GM21717 (cell line): ENCODE results near the gene PRIM2.
"Not testable (repeated sequence)": the region's sequence is repeated elsewhere in the genome, so short reads cannot be mapped to it uniquely, and the experiment has no call there.

Experiments used
- ATAC-seq: cut with Tn5 transposase; IDR thresholded peaks from one replicate; pipeline ENCODE4 v1.9.1; 2021; ENCODE audit warnings: mild to moderate bottlenecking, moderate library complexity; ENCODE audit not compliant: unreplicated experiment

The PRIM2 gene

DNA sequence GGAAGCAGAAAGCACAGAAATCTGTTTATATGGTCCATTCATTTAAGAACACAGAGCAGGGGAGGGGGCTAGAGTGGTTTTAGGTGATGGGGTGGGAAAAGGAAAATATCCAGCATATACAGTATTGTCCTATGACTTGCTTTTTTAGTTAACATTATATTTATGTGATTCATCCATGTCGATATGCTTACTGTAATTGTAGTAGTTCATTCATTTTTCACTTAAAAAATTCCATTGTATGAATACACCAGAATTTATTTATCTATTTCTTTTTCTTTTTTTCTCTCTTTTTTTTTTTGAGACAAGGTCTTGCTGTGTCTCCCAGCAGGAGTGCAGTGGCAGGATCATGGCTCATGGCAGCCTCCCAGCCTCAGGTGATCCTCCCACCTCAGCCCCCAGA lies 9.6 kb upstream of the PRIM2 start:
- no peak for ATAC-seq

- ATAC-seq: not testable (repeated sequence)
Observed at GRCh38 chr6:57308755-57309154, 8.7 kb upstream of the PRIM2 start.

GRCh38 chr6:57310095-57310816 lies 7.2 kb upstream of the PRIM2 start:
- not testable (repeated sequence) for ATAC-seq

DNA sequence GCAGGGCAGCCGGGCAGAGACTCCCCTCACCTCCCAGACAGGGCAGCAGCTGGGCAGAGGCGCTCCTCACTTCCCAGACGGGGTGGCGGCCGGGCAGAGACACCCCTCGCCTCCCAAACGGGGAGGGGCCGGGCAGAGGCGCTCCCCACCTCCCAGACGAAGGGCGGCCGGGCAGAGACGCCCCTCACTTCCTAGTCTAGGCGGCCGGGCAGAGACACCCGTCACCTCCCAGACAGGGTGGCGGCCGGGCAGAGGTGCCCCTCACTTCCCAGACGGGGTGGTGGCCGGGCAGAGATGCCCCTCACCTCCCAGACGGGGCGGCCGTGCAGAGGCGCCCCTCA lies 6.6 kb upstream of the PRIM2 start:
- ATAC-seq: no peak

GRCh38 chr6:57311300-57312003 lies 6.0 kb upstream of the PRIM2 start:
- not testable (repeated sequence) for ATAC-seq

DNA sequence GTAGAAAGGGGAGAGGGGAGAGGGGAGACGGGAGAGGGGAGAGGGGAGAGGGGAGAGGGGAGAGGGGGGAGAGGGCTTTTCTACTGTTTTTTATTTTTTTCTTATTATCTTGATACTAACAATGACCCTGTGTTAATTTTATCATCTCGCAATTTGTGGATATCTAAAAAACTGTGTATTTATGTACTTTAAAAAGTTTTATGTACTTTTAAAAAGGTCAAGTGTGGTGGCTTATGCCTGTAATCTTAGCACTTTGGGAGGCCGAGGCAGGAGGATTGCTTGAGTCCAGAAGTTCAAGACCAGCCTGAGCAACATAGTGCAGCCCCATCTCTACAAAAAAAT lies 5.5 kb upstream of the PRIM2 start:
- no peak for ATAC-seq

DNA sequence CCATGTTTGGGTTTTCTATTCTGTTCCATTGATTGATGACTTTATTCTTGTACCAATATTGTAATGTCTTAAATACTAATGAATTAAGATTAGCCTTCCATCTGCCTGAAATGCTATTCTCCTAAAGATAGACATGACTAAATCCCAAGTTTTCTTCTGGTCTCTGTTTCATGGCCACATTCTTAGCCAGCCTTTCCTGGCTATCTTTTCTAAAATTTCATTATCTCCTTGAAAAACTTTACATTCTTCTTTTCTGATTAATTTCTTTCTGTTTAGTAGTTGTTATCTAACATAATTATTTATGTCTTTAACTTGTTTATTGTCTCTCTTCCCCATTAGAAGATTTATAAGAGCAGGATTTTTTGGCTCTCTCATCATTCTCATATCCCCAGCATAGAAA lies 4.4 kb upstream of the PRIM2 start:
- no peak for ATAC-seq

GRCh38 chr6:57313711-57314471 lies 3.5 kb upstream of the PRIM2 start:
- ATAC-seq: no peak

GRCh38 chr6:57315111-57315510 lies 2.3 kb upstream of the PRIM2 start:
- no peak for ATAC-seq

DNA sequence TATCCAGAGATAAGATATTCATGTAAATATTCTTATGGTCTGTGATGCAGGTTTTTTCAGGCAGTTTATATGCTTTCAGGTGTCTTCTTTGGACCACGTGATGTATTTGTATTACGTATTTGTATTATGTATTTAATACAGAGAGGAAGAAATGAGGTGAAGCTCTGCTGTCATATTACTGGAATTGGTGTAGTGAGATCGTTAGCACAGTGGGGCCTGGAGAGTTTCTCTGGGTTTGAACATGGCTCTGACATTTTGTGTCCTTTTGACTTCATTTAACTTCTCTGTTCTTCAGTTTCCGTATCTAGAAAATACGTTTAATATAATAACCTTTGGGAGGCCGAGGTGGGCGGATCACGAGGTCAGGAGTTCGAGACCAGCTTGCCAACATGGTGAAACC lies 1.6 kb upstream of the PRIM2 start:
- no peak for ATAC-seq

- ATAC-seq: peak; percentile 89
Observed at GRCh38 chr6:57316581-57317059, 810 bp upstream of the PRIM2 start.

GRCh38 chr6:57324538-57324937 lies 7.1 kb downstream of the PRIM2 start:
- ATAC-seq: no peak

GRCh38 chr6:57327311-57327710 lies 9.9 kb downstream of the PRIM2 start:
- ATAC-seq: no peak

GRCh38 chr6:57328074-57328473 lies 10.6 kb downstream of the PRIM2 start:
- no peak for ATAC-seq

- no peak for ATAC-seq
Observed at GRCh38 chr6:57329933-57330332, 12.5 kb downstream of the PRIM2 start.

GRCh38 chr6:57342148-57342669 lies 24.8 kb downstream of the PRIM2 start:
- no peak for ATAC-seq

DNA sequence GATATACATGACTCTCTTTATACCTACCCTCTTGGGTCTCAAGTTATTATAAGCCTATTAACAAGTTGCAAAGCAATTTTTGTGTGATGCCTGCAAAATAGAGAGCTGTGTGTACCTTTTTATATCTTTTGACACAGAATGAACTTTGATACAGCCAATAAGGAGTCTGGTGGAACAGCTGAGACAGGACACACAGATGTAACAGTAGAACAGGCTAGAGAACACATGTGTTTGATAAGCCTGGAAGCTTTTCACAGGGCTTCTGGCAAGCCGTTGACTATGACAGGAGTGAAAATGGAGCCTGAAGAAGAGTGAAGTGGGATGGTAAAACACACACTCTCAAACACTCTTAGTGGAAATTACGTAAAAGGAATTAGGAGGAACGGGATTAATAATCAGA lies 25.9 kb downstream of the PRIM2 start:
- ATAC-seq: not testable (repeated sequence)

DNA sequence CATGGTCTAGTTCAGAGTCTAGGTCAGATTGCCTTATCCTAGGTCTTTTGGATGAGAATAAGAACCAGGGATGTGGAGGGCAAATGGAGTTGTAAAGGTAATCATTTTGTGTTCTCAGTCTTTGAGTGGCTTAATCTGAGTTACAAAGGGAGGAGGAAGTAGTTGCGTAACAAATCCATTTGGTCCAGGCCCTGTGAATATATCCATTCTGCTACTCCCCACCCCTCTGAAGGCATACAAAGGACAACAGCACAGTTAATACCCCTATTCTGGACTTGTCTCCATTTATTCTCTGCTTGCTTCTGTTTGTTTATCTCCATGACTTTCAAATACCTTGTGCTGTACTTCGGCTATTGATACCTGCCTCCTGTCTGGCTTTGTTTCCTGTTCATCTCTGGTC lies 29.3 kb downstream of the PRIM2 start:
- ATAC-seq: not testable (repeated sequence)

DNA sequence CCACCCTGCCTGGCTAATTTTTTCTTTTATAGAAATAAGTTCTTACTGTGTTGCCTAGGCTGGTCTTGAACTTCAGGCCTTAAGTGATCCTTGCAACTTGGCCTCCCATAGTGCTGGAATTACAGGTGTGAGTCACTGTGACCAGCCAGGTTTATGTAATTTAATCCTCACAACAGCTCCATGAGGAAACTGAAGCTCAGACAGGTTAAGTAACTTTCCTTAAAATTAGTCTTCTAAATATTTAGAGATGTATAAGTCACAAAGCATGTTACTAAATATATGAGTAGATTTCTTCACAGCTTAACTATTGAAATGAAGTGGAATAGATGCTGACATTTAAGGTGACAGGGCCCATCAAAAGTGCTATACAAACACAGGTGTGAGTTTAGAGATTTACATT lies 30.2 kb downstream of the PRIM2 start:
- ATAC-seq: not testable (repeated sequence)

GRCh38 chr6:57350443-57350842 lies 33.0 kb downstream of the PRIM2 start:
- not testable (repeated sequence) for ATAC-seq

- ATAC-seq: not testable (repeated sequence)
Observed at GRCh38 chr6:57352596-57352995, 35.2 kb downstream of the PRIM2 start.

GRCh38 chr6:57358319-57358718 lies 40.9 kb downstream of the PRIM2 start:
- not testable (repeated sequence) for ATAC-seq
